Transverse colon (tissue), 4 donors: ENCODE results near the gene NRG2. TPM values are rescaled to one million over a fixed set of nuclear protein-coding genes. Genes with fewer than 3 reads are reported as not detected.

Source experiments
- DNase-seq: peaks from one replicate; pipeline ENCODE4 v3.0.0-alpha.2; 2019
- H3K27ac ChIP-seq, 4 donors: fragments of 200-600 bp; sonication (generic); 2 replicates each; pipeline ENCODE4 v1.5.1; 2016 to 2018; ENCODE audit warnings: inconsistent platforms in 4 of 4
- H3K27me3 ChIP-seq: fragments of 200-600 bp; sonication (generic); 2 replicates; pipeline ENCODE4 v1.5.1; 2017; ENCODE audit warnings: inconsistent platforms
- H3K36me3 ChIP-seq, 4 donors: fragments of 200-600 bp; sonication (generic); 2 replicates each; pipeline ENCODE4 v1.5.1; 2017 to 2019; ENCODE audit warnings: inconsistent platforms in 4 of 4
- H3K4me1 ChIP-seq, 4 donors: fragments of 200-600 bp; sonication (generic); 2 replicates each; pipeline ENCODE4 v1.5.1; 2017 to 2020; ENCODE audit warnings: inconsistent platforms in 4 of 4
- H3K4me3 ChIP-seq, 4 donors: fragments of 200-600 bp; sonication (generic); 1 replicate in 1 of 4; 2 replicates in 3 of 4; pipeline versions ENCODE4 v1.5.1 to v1.6.1; 2017 to 2019; ENCODE audit warnings: inconsistent platforms in 4 of 4
- H3K9me3 ChIP-seq, 2 donors: fragments of 200-600 bp; sonication (generic); 2 replicates each; pipeline ENCODE4 v1.5.1; 2017 to 2019; ENCODE audit warnings: inconsistent platforms in 2 of 2
- CTCF ChIP-seq, 5 experiments: fragments of 200-600 bp in 3 of 5; fragments of 450-650 bp in 2 of 5; sonication (generic) in 3 of 5; IDR thresholded peaks; 1 replicate in 2 of 5; 2 replicates in 3 of 5; pipeline ENCODE4 v1.5.1; 2016 to 2017; ENCODE audit warnings: antibody characterized with exemption in 5 of 5, inconsistent platforms in 3 of 5, mild to moderate bottlenecking in 2 of 5, moderate library complexity in 1 of 5
- EP300 ChIP-seq: sonication (generic); formaldehyde crosslinking; IDR thresholded peaks from one replicate; pipeline ENCODE4 v1.6.1; 2017; ENCODE audit warnings: antibody characterized with exemption, low read depth
- POLR2A ChIP-seq: fragments of 450-650 bp; IDR thresholded peaks from one replicate; pipeline ENCODE4 v1.6.1; 2016; ENCODE audit warnings: antibody characterized with exemption, mild to moderate bottlenecking, moderate library complexity
- POLR2AphosphoS5 ChIP-seq, 3 donors: sonication (generic); formaldehyde crosslinking; IDR thresholded peaks; one replicate each; pipeline ENCODE4 v1.6.1; 2016; ENCODE audit warnings: antibody characterized with exemption in 3 of 3
- WGBS, 2 donors: methylation state at CpG; one replicate each; pipeline ENCODE4 v1.1.5; 2018; ENCODE audit warnings: low coverage in 1 of 2; 5-methylcytosine and 5-hydroxymethylcytosine counted together
- in situ Hi-C, 4 donors: fragments of 200-750 bp; cut with MboI; loops; one replicate each; pipeline versions ENCODE4 v1.15.0 to v1.15.1; 2017; ENCODE audit warnings: low sequenced_read_pairs in 3 of 4, low pct_ligation_motif_present in 1 of 4, low pct_unique_long_range_greater_than_20kb in 1 of 4
- intact Hi-C: fragments of 100-400 bp; cut with DNase I; formaldehyde crosslinking; loops from one replicate; pipeline ENCODE4 v1.15.1; 2023; ENCODE audit warnings: low total_unique reads
- total RNA-seq, 4 donors: library from RNA; depleted of rRNA; stranded (reverse); fragments of >200 nt; gene quantifications; one replicate each; pipeline ENCODE4 v1.1.0, GENCODE V29; 2016

The NRG2 gene
- total RNA-seq, 4 donors from 2014 or later = 0.68 to 12.3 (median 0.95) TPM; not detected in 1

GRCh38 chr5:140033037-140033760, 9.9 kb downstream of the NRG2 start:
- in situ Hi-C loops (no loop called here), intact Hi-C loops (no loop called here)
- Histone ChIP-seq H3K27me3 (peaks cover 46% of the 10 kb centered on the region), H3K4me3 (no peak overlapping the region), H3K4me1 (peaks cover 0 to 2% (median 0%) of the 10 kb centered on the region in 4 donors), H3K9me3 (no peaks in the 10 kb centered on the region), H3K36me3 (no peaks in the 10 kb centered on the region), H3K27ac (no peak overlapping the region)
- TF ChIP-seq EP300 (no peak), POLR2AphosphoS5 (IDR thresholded peaks at IDR 0.05) (no peak), POLR2A (no peak), CTCF (IDR thresholded peaks at IDR 0.05) (no peak)
- 85% methylated on average over 3 of the region's 3 CpGs; no CpG with 5 or more reads in 1 of the 2 donors for WGBS, 2 donors
- no peak for DNase-seq

GRCh38 chr5:140032296-140032695, 10.8 kb downstream of the NRG2 start:
- Histone ChIP-seq H3K9me3 (no peaks in the 10 kb centered on the region), H3K36me3 (no peaks in the 10 kb centered on the region), H3K27ac (no peak overlapping the region), H3K4me1 (no peaks in the 10 kb centered on the region), H3K27me3 (peaks cover 42% of the 10 kb centered on the region), H3K4me3 (no peak overlapping the region)
- intact Hi-C loops (no loop called here), in situ Hi-C loops (no loop called here)
- DNase-seq = no peak
- TF ChIP-seq CTCF (IDR thresholded peaks at IDR 0.05) (no peak), POLR2AphosphoS5 (IDR thresholded peaks at IDR 0.05) (no peak), POLR2A (no peak), EP300 (no peak)
- WGBS, 2 donors = 73 to 83% methylated on average over 2 of the region's 2 CpGs

- no peak overlapping the region for H3K4me3 ChIP-seq
- no peak for DNase-seq
- in situ Hi-C loops = no loop called here
- H3K27me3 ChIP-seq = peaks cover 21% of the 10 kb centered on the region
- no peak overlapping the region for H3K27ac ChIP-seq
- H3K9me3 ChIP-seq = no peaks in the 10 kb centered on the region
- no peak for TF ChIP-seq EP300
- TF ChIP-seq CTCF (IDR thresholded peaks at IDR 0.05) = no peak
- TF ChIP-seq POLR2A = no peak
- no peak for TF ChIP-seq POLR2AphosphoS5 (IDR thresholded peaks at IDR 0.05)
- 83 to 93% methylated on average over 2 of the region's 2 CpGs for WGBS, 2 donors
- no peaks in the 10 kb centered on the region for H3K4me1 ChIP-seq
- intact Hi-C loops = no loop called here
- no peaks in the 10 kb centered on the region for H3K36me3 ChIP-seq
These were observed 15.3 kb downstream of the NRG2 start for GRCh38 chr5:140027807-140028206.

- H3K27me3 ChIP-seq = peaks cover 12% of the 10 kb centered on the region
- in situ Hi-C loops = no loop called here
- intact Hi-C loops = no loop called here
- H3K9me3 ChIP-seq = no peaks in the 10 kb centered on the region
- WGBS, 2 donors = 14 to 71% methylated on average over 1 to 3 of the region's 3 CpGs
- TF ChIP-seq POLR2A (no peak), CTCF (IDR thresholded peaks at IDR 0.05) (no peak), EP300 (no peak), POLR2AphosphoS5 (IDR thresholded peaks at IDR 0.05) (no peak)
- no peak overlapping the region for H3K27ac ChIP-seq
- H3K4me3 ChIP-seq = no peak overlapping the region
- peaks cover 0 to 7% (median 3%) of the 10 kb centered on the region in 4 donors for H3K4me1 ChIP-seq
- H3K36me3 ChIP-seq = no peaks in the 10 kb centered on the region
- no peak for DNase-seq
These were observed 17.4 kb downstream of the NRG2 start for GRCh38 chr5:140025736-140026135.
